ENCODE data around the gene RFX3. TPM values are rescaled to one million over a fixed set of nuclear protein-coding genes. Genes with fewer than 3 reads are reported as not detected.

The RFX3 gene
- total RNA-seq, 2 donors from 2014 or later, result 27.5 to 28.2 TPM

- H3K4me1 ChIP-seq (ENCODE audit: control insufficient read depth, insufficient read depth, low read length), result no peaks in the 10 kb centered on the region
- no peaks in the 10 kb centered on the region for H3K9me3 Mint-ChIP-seq
- TF ChIP-seq CTCF (conservative IDR thresholded peaks at IDR 0.05), result no peak
- DNase-seq, result no peak
- H3K4me3 Mint-ChIP-seq, result no peak overlapping the region
- no peaks in the 10 kb centered on the region for H3K27me3 Mint-ChIP-seq (ENCODE audit: insufficient read depth)
- H3K27me3 ChIP-seq (ENCODE audit: control insufficient read depth, insufficient read depth, low read length, poor library complexity, severe bottlenecking), result no peaks in the 10 kb centered on the region
- 82 to 94% methylated on average over 1 to 2 of the region's 2 CpGs for WGBS, 2 experiments (ENCODE audit: insufficient coverage in 1 of 2, insufficient read length in 1 of 2)
- H3K36me3 ChIP-seq (ENCODE audit: control insufficient read depth, insufficient read depth, low read length), result no peaks in the 10 kb centered on the region
- no peaks in the 10 kb centered on the region for H3K9me3 ChIP-seq (ENCODE audit: control insufficient read depth, low read length)
- no peak overlapping the region for H3K27ac ChIP-seq (ENCODE audit: low read depth, low read length)
- H3K4me1 Mint-ChIP-seq, result peaks cover 15% of the 10 kb centered on the region
- H3K27ac Mint-ChIP-seq, result peak overlapping the region; percentile 35
- peaks cover 11% of the 10 kb centered on the region for H3K36me3 Mint-ChIP-seq (ENCODE audit: low read depth)
- H3K4me3 ChIP-seq (ENCODE audit: low read length), result no peak overlapping the region
- H3K9ac ChIP-seq (ENCODE audit: extremely low read depth, low read length, poor library complexity, severe bottlenecking), result no peak overlapping the region
Measured at GRCh38 chr9:3398232-3398648, 127.6 kb downstream of the RFX3 start.

- Mint-ChIP-seq H3K4me1 (peaks cover 15% of the 10 kb centered on the region), H3K9me3 (no peaks in the 10 kb centered on the region), H3K4me3 (no peak overlapping the region), H3K36me3 (ENCODE audit: low read depth) (peaks cover 11% of the 10 kb centered on the region), H3K27ac (peak overlapping the region; percentile 35), H3K27me3 (ENCODE audit: insufficient read depth) (no peaks in the 10 kb centered on the region)
- no peak for DNase-seq
- TF ChIP-seq CTCF (conservative IDR thresholded peaks at IDR 0.05), result no peak
- WGBS, 2 experiments (ENCODE audit: insufficient coverage in 1 of 2, insufficient read length in 1 of 2), result 90% methylated on average over 2 of the region's 2 CpGs; no CpG with 5 or more reads in 1 of the 2 experiments
- no peaks in the 10 kb centered on the region for H3K27me3 ChIP-seq (ENCODE audit: control insufficient read depth, insufficient read depth, low read length, poor library complexity, severe bottlenecking)
- H3K4me1 ChIP-seq (ENCODE audit: control insufficient read depth, insufficient read depth, low read length), result no peaks in the 10 kb centered on the region
- H3K9ac ChIP-seq (ENCODE audit: extremely low read depth, low read length, poor library complexity, severe bottlenecking), result no peak overlapping the region
- no peaks in the 10 kb centered on the region for H3K9me3 ChIP-seq (ENCODE audit: control insufficient read depth, low read length)
- no peak overlapping the region for H3K4me3 ChIP-seq (ENCODE audit: low read length)
- H3K36me3 ChIP-seq (ENCODE audit: control insufficient read depth, insufficient read depth, low read length), result no peaks in the 10 kb centered on the region
- no peak overlapping the region for H3K27ac ChIP-seq (ENCODE audit: low read depth, low read length)
Measured at GRCh38 chr9:3397766-3398165, 128.0 kb downstream of the RFX3 start.

GRCh38 chr9:3391414-3391813, 134.4 kb downstream of the RFX3 start:
- no peaks in the 10 kb centered on the region for H3K4me1 Mint-ChIP-seq
- Histone ChIP-seq H3K9me3 (ENCODE audit: control insufficient read depth, low read length) (peaks cover 9% of the 10 kb centered on the region), H3K4me3 (ENCODE audit: low read length) (no peak overlapping the region), H3K9ac (ENCODE audit: extremely low read depth, low read length, poor library complexity, severe bottlenecking) (no peak overlapping the region), H3K36me3 (ENCODE audit: control insufficient read depth, insufficient read depth, low read length) (peaks cover 3% of the 10 kb centered on the region), H3K4me1 (ENCODE audit: control insufficient read depth, insufficient read depth, low read length) (no peaks in the 10 kb centered on the region), H3K27me3 (ENCODE audit: control insufficient read depth, insufficient read depth, low read length, poor library complexity, severe bottlenecking) (no peaks in the 10 kb centered on the region), H3K27ac (ENCODE audit: low read depth, low read length) (no peak overlapping the region)
- 90 to 92% methylated on average over 2 of the region's 2 CpGs for WGBS, 2 experiments (ENCODE audit: insufficient coverage in 1 of 2, insufficient read length in 1 of 2)
- no peaks in the 10 kb centered on the region for H3K27me3 Mint-ChIP-seq (ENCODE audit: insufficient read depth)
- no peak overlapping the region for H3K27ac Mint-ChIP-seq
- H3K36me3 Mint-ChIP-seq (ENCODE audit: low read depth), result peaks cover 35% of the 10 kb centered on the region
- no peak for DNase-seq
- H3K4me3 Mint-ChIP-seq, result no peak overlapping the region
- TF ChIP-seq CTCF (conservative IDR thresholded peaks at IDR 0.05), result no peak
- H3K9me3 Mint-ChIP-seq, result peaks cover 7% of the 10 kb centered on the region
